HG02610 (cell line): ENCODE measurements around the gene HIC1.
A peak's percentile ranks its signal among the peaks of the same experiment; 100 is the strongest.

ENCODE experiments used
- ATAC-seq: cut with Tn5 transposase; IDR thresholded peaks from one replicate; pipeline ENCODE4 v1.9.1; 2021; ENCODE audit warnings: mild to moderate bottlenecking, moderate library complexity; ENCODE audit not compliant: unreplicated experiment

Gene HIC1

DNA sequence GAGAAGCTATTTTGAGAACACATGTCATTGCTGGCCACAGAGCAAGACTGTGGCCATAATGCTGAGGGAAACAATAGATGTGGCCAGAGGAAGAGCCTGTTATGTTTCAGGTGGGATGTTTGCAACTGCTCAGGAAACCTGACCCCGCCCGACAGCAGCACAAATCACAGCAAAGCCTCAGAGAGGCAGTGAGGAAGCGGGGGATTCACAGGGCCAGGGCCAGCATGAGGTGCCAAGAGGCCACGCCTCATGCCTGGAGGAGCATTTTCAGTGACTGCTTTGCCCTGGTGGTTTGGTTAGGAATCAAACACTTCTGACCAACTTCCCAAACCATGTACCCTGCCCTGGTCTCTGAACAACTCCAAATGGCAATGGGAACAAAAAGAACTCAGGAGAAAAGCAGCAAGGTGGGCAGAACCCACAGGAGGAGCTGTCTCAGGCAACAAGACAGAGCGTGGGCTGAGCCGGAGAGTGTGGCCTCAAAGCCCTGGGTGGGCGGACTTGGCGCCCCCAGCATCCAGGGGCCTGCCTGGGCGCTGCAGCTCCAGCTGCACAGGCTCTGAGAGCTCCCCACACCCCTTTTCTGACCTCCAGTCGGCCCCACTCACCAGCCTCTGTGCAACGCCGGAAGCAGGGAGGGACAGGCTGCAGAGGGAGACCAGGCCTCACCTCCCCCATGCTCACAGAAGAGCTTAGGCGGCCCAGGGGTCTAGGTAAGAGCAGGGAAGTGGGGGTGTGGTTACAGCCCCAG is 20.6 kb downstream of the HIC1 start:
- no peak for ATAC-seq

DNA sequence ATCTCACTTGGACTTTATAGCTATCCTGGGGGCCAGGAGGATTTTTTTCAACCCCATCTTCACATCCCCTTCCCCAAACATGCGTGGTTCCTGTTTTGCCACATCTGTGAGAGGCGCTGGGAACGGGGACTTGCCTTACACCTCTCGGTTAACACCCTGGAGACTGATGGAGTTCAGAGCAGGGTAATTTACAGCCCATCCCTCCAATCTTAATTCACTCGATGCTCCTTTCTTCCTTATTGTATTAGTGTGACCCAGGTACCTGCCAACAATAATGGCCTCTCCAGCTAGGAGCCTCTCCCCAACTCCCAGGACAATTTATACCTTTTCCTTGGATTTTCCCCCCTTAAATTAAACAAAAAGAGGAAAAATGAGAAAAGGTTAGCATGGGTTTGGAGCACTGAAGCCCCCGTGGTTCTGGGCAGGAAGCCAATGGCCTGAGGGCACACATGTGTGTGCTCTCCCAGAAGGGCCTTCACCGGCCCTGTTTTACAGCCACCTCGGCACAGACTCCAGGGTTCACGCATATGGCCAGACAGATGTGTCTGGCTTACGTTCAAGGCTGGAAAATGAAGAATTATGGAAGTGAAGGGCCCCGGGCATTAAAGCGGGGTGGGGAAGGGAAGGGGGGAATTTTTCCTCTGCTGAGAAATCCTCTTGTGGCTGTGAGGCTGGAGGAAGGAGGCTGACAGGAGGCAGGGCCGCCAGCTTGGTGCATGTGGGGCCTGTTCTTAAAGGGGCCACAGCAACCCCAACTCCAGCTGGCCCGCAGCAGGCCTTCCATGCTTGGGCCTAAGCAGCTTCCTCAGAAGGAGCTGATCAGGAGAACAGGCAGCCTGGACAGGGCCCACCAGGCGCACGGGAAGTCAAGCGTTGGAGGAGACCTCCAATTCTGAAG is 21.4 kb downstream of the HIC1 start:
- ATAC-seq: no peak

DNA sequence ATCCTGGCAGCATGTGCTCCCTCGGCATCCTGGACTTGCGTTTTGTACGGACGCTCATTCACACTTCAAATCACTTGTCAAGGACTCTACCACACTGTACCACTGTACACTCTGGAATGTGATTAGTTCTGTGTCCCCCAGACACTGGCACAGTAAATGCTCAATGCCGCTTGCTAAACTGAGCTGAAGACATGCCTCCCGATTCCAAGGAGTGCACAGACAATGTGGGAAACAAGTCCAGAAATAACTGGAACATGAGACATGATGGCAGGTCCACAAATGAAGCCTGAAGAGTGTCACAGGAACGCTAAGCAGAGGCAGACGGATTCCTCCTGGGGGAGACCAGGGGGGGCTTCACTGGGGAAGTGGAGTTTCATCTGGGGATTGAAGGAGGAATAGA is 22.1 kb downstream of the HIC1 start:
- no peak for ATAC-seq

DNA sequence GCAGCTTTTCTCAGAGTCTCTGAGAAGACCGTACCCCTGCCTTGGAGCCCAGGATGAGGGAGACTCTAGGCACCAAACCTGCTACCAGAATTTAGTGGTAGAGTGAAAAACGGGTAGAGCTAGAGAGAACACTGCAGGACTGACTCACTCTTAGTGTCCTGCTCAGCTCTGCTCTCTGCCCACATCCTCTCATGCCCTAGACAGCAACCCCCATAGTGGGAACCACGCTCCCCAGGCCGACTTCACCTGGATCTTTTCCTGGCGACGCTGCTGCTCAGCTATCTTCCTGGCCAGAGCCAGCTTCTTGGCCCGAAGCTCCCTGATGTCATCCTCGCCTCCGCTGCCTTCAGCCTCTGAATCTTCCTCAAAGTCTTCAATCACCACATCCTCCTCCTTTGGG is 26.7 kb downstream of the HIC1 start:
- no peak for ATAC-seq

DNA sequence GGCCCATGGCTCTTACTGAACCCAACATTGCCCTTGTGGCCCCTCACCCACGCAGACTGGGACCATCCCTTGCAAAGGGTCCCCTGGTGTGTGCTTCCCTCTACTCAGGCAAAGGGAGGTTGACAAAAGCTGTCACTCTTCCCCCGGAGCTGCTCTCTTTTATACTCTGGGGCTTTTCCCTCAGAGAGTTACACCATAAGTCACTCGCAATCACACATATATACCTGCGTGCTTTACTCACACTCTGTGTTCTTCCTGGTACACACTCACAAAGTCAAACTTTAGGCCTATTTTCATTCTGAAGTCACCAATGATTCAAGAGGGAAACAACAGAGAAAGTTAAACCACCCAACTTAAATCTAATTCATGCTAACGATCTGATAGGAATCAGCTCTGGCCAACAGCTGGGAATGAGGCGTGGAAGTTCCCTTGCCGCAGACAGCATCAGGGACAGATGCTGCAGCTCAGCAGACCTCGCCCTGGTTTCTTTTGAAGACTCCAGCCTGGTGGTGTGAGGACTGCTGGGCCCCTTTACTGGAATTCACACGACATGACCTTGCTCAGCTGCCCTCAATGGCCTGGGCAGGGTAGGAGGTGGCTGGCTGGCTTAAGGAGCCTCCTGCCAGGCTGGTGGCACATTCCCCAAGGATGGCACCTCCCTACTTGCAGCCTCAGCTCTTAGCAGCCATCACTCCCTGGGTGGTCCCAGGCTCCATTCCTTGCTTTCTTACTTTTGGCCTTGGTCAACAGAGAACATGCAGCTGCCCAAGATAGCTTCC is 27.3 kb downstream of the HIC1 start:
- ATAC-seq: no peak

DNA sequence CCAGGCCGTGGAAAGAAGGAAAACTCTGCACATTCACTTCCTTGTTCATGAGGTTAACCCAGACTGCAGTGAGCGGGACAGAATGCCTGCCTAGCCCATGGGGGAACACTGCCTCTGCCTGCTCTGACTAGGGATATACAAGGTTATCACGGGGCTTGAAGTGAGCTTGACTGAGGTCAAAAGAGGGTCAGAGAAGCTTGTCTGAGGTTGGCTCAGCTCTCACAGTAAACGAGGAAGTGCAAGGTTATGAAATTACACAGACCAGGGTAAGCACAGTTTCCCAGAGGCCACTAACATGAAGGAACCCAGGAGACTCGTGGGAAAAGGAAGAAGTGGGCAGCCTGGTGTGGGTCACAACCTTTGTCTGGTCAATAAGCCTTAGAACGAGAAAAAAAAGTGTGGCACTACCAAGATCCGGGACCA is 28.7 kb downstream of the HIC1 start:
- peak; percentile 54 for ATAC-seq

DNA sequence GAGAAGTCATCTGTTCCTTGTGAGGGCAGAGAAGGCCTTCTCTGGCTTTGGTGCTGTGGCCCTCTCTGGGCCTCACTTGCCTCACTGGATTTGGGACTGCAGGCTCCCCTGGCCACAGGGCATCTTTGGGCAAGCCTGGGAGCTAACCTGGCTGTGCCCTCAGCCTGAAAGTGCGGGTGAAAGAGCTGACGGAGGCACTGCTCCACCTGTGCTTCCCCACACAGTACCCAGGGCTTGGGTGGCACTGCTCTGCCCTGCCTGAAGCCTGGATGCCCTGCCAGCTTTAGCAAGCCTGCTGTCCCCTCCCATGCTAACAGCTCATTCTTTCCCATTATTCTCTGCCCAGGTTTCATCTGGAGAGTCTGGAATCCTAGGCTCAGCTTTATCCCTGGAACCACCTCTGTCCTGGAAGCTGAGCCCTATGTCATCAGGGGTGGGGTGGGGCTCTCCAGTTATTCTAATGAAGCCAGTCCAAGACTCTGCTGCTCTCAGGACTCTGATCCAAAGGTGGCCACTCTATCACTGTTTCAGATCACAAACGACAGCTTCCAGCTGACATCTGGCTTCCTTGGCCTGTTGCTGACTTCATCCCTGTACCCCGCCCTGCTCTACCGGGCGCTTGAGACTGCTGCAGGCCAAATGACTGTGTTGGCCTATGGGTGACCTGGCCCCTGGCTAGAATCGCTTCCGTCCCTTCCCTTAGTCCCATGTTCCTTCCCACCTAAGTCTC is 29.3 kb downstream of the HIC1 start:
- ATAC-seq: no peak

DNA sequence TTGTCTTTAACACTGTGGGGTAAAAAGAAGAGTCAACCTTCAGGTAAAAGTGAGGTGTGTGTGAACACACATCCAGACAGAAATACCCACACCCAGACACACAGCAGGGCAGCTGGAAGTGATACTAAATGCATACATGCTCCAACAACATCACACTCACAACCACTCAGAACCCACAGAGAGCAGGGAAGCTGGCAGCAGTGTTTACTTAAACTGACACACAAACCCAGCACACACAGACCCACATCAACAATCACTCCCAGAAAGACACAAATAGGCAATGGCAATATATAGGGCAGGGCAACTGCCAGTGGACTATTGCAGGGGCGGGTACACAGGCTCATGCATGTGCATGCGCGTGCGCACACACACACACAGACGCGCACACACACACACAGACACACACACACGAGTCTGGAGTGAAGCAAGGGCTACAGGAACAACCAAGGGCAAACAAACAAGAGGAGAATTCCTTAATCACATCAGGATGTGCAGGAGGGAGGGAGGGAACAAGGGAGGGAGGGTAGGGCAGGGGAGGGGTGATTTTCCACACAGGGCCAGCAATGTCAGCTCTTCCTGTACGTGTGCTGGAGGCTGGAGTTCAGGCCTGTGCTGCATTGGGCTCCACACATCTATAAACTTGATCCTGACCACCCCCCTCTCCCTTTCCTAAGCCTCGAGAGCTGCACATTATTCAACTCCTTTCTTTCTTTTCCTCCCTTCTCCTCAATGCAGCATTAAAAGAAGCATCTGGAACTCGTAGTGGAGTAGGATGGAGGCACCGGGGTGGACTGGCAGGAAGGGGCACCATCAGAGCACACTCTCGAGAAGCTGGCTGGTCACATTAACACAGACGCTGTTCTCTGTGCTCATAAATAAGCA is 30.1 kb downstream of the HIC1 start:
- no peak for ATAC-seq

DNA sequence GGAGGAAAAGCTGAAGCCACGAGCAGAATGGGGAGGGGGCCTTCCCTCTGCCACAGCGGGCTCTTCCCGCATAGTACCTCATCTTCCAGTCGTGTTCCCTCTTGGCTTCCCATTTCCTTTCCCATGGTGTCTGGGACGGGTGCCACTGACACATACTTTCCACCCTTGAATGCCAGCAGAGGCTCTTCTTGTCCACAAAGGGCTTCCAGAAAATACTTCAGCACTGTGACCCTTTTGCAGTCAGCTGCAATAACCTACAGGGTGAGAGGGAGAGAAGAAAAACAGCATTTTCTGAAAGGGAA is 30.7 kb downstream of the HIC1 start:
- no peak for ATAC-seq

DNA sequence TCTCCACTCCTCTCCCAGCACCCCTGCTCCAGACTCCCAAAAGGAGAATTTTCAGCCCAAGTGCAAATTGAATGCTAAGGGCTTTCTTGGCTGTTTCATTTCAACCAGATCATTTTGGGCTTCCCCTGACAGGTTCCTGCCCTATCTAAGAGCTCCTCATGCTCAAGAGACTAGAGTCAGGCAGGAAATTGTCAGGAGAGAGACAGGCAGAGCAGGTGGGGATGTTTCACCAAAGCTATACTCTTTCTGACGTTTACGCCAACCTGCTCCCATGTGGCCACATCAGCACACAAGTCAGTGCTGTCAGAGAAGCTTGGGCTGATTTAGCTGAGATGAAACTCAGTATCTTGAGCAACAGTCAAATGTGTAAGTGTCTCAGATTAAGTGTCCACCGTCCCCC is 31.4 kb downstream of the HIC1 start:
- ATAC-seq: no peak

DNA sequence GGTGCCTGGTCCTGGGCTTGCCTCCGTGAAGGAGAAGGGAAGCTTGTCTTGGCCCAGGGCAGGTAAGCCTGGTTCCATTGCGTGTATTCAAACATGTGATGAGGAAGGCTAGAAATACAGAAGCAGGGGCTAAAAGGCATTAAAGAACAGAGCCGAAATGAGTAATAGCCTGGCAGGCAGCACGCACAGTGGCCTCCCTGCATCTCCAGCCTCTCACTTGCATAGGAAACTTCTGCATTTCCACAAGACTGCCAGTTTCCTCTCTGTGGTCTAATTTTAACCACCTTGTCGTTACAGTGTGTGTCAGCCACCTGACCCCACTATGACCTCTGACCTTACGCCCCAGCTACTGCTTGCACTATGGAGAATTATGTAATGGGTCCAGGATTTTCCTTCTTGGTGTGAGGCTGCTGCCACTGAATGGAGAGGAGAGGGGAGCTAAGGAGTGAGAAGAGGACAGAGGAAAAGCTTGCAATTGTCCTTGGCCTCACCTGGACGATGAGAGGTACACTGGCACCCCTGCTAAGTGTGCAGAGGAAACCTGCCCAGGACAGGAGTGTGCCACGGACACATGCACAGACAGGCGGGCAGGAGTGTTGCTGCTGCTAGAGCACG is 32.8 kb downstream of the HIC1 start:
- peak; percentile 43 for ATAC-seq

DNA sequence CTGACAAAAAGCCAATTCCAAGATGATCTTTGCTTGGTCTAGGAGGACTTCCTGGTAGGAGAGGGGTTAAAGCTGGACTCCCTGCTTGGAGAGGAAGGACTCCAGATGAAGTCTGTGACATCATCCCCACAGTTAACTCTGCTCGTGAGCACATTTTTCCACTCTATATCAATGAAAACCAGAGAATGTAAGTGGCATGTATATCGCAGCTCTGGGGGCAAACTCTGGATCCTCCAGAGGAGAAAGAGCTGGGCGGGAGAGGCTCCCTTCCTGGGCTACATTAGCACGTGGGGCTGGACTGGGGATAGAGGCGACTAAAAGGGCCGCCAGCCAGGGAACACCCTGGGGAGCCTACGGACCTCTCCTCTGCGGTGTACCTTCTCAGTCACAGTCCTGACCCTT is 34.1 kb downstream of the HIC1 start:
- ATAC-seq: peak; percentile 17

DNA sequence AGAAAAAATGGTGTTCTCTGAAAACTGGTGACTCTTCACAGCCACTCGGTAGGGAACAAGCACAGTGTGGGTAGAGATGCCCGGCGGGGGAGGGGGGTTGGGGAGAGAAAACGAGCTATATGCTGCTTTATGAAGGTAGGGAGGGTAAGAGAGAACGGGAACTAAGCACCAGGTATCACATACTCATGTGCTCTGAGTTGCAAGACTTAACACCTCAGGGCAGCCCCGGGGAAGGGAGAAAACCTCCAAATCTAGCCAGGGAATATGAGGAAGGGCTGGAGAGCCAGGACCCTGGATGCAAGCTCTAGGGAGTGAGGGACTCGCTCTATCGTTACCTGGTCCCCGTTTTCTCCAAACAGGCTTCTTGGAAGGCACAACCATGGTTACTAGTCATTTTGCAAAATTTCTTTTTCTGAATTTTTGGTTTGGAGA is 35.3 kb downstream of the HIC1 start:
- ATAC-seq: no peak

DNA sequence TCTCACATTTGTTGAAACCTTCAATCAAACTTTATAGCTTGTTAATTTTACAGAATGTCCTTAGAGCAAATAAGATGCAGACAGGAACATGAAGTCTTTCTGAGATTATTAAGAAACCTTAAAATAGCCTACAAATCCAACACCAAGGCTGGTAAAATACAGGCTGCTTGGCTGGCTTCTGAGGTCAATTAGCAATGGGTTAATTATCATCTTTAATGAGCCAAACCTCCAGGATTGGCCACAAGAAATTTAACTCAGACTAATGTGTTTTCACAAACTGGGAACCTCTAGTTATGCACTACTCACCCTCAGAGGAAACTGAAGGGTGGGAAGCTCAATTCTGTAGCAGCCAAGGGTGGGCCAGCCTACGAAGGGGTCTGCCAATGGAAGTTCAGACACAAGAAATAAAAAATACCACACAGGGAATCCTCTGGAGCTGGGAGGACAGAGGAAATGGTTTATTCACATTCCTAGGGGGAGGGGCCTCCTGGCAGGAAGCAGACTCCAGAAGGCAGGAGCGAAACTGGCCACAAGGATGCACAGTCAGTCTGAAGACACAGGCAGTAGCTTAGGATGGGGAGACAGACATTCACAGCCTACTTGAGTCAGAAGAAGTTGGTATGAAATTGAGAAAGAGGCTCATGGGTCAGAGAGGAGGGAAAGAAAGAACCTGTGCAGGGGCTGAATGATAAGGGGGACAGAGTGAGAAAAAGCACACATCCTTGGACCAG is 36.1 kb downstream of the HIC1 start:
- ATAC-seq: no peak

DNA sequence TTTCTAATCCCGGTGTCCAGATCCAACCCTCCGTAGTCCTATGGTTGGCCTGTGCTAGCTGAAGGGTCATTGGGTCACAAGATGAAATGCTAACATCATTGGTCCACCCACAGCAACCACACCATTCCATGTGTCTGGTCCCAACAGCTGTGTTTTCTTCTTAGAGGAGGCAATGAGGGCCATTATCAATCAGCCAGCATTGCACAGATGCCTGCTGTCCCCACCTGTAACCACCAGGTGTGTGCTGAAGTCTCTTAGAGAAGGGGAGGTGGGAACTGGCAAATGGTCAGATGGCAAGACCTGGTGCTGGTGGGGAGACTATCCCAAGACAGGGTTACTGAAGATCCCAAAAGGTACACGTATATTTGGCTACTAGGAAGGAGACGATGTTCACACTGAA is 37.4 kb downstream of the HIC1 start:
- no peak for ATAC-seq

DNA sequence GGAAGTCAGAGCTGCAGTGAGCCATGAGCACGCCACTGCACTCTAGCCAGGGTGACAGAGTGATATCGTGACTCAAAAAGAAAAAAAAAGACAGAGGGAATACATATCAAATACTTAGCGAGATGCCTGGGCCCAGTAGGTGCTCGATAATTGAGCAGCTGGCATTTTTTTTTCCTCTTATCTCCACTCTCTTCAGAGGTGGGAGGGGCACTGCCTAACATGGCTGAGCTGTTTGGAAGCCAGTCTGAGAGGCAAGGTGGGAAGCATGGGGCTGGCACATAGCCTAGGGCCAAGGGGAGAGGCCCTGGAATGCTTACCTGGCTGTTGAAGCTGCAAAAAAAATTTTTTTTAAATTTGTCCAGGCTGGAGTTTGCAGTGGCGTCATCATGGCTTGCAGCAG is 38.4 kb downstream of the HIC1 start:
- ATAC-seq: no peak

DNA sequence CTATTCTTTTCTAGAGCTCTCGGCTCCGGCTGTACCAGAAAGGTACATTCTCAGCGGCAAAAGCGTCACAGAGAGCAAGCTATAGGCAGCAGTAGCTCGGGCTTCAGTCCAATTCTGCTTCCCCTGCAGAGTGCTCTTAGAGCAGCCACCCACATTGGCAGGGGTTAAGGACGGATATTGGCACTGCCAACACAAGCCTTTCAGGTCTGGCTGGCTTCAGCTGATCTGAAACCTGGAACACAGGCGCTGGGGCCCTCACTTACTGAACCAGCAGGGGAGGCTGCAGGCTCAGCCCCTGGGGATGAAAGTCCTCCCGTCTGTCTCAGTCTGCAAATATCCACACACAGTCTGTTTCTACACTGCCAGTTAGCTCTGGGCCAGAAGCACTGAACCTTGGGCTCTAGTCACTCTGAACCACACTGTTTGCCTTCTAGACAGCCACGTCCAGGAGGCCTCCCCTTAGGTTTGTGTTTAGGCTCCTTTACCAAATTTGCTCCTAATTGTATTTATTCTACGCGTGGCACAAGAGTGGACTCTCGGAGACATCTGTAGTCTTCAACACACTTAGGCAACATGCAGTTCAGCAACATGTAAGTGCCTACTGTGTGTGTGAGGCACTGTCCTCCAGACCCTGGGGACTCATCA is 40.1 kb downstream of the HIC1 start:
- no peak for ATAC-seq

DNA sequence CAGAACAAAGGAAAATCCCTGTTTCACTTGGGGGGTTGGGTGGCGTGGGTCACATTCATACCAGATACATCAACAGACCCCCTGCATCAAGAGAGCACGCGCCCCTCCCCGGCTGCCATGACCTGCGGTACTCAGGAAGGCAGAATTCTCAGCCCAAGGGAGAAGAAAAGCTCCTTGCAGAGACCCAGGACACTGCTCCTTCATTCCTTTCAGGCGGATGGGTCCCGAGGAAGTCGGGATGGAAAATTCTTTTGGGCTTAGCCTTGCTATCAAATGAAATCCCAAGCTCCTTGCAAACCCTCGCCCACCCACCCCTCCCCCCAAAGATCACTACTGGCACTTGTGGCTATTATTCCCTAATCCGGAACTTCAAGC is 40.6 kb downstream of the HIC1 start:
- ATAC-seq: no peak
